GM23338 (cell line): Measurements from ENCODE around the gene PIWIL4. TPM values are rescaled to one million over a fixed set of nuclear protein-coding genes. Genes with fewer than 3 reads are reported as not detected.

ENCODE experiments used
- ATAC-seq: fragments of 200-7000 bp; cut with Tn5 transposase; 3 replicates; pipeline ENCODE4 v1.9.1; 2020
- DNase-seq: peaks from one replicate; pipeline ENCODE4 v3.0.0-alpha.2; 2015; ENCODE audit warnings: low spot score
- H2AFZ ChIP-seq: fragments of 200-600 bp; sonication (generic); 2 replicates; pipeline ENCODE4 v1.8.0; 2016; ENCODE audit warnings: antibody characterized with exemption, mild to moderate bottlenecking, moderate library complexity
- H3F3A ChIP-seq: fragments of 200-600 bp; sonication (generic); replicated peaks from 2 replicates; pipeline ENCODE4 v1.8.0; 2017; ENCODE audit warnings: antibody characterized with exemption, mixed run types, low read depth
- H3K27ac ChIP-seq: fragments of 200-600 bp; sonication (generic); 2 replicates; pipeline ENCODE4 v1.6.1; 2016; ENCODE audit warnings: low read depth
- H3K27me3 ChIP-seq: fragments of 200-600 bp; sonication (generic); 2 replicates; pipeline ENCODE4 v1.8.0; 2016; ENCODE audit warnings: mild to moderate bottlenecking, mixed run types, moderate library complexity; ENCODE audit not compliant: insufficient read depth
- H3K36me3 ChIP-seq: fragments of 200-600 bp; sonication (generic); 2 replicates; pipeline ENCODE4 v1.8.0; 2016; ENCODE audit warnings: mild to moderate bottlenecking; ENCODE audit not compliant: insufficient read depth
- H3K4me1 ChIP-seq: fragments of 200-600 bp; sonication (generic); 2 replicates; pipeline ENCODE4 v1.8.0; 2016; ENCODE audit warnings: mild to moderate bottlenecking, moderate library complexity; ENCODE audit not compliant: insufficient read depth
- H3K4me2 ChIP-seq: fragments of 200-600 bp; sonication (generic); 2 replicates; pipeline ENCODE4 v1.7.1; 2017; ENCODE audit warnings: mixed run types
- H3K4me3 ChIP-seq: fragments of 200-600 bp; sonication (generic); 2 replicates; pipeline ENCODE4 v1.6.1; 2016; ENCODE audit warnings: mixed run types
- H3K79me2 ChIP-seq: fragments of 200-600 bp; sonication (generic); replicated peaks from 2 replicates; pipeline ENCODE4 v1.8.0; 2017; ENCODE audit warnings: mild to moderate bottlenecking; ENCODE audit not compliant: insufficient read depth
- H3K9me2 ChIP-seq: fragments of 200-600 bp; sonication (generic); 2 replicates; pipeline ENCODE4 v1.8.0; 2017; ENCODE audit not compliant: insufficient read depth
- H4K20me1 ChIP-seq: fragments of 200-600 bp; sonication (generic); replicated peaks from 2 replicates; pipeline ENCODE4 v1.8.0; 2017; ENCODE audit warnings: mild to moderate bottlenecking; ENCODE audit not compliant: insufficient read depth
- H3K27ac Mint-ChIP-seq: 2 replicates; pipeline ENCODE4 v1.8.0; 2020; ENCODE audit warnings: inconsistent platforms, mild to moderate bottlenecking, moderate library complexity, mixed read lengths
- H3K27me3 Mint-ChIP-seq: 3 replicates; pipeline ENCODE4 v1.8.0; 2022; ENCODE audit warnings: low read depth, mild to moderate bottlenecking, moderate library complexity, mixed read lengths, inconsistent platforms; ENCODE audit not compliant: insufficient read depth, poor library complexity
- H3K36me3 Mint-ChIP-seq: 3 replicates; pipeline ENCODE4 v1.8.0; 2021; ENCODE audit warnings: low read depth, mild to moderate bottlenecking, inconsistent platforms, moderate library complexity, mixed read lengths
- H3K4me1 Mint-ChIP-seq: 3 replicates; pipeline ENCODE4 v1.8.0; 2020; ENCODE audit warnings: mild to moderate bottlenecking, inconsistent platforms, mixed read lengths
- H3K4me3 Mint-ChIP-seq: 3 replicates; pipeline ENCODE4 v1.8.0; 2021; ENCODE audit warnings: moderate library complexity, mild to moderate bottlenecking, inconsistent platforms, mixed read lengths
- H3K9me3 Mint-ChIP-seq: 3 replicates; pipeline ENCODE4 v1.8.0; 2020; ENCODE audit warnings: moderate library complexity, mild to moderate bottlenecking, inconsistent platforms, mixed read lengths
- CREB1 ChIP-seq: fragments of 250-450 bp; sonication (Bioruptor Pico); IDR thresholded peaks from 2 replicates; pipeline ENCODE4 v1.5.0; 2020; ENCODE audit warnings: low read depth, mild to moderate bottlenecking, moderate library complexity
- EZH2 ChIP-seq: fragments of 200-600 bp; sonication (generic); IDR thresholded peaks from one replicate; pipeline ENCODE4 v1.8.0; 2017; ENCODE audit warnings: antibody characterized with exemption, mild to moderate bottlenecking, low read depth; ENCODE audit not compliant: unreplicated experiment
- EZH2phosphoT487 ChIP-seq: fragments of 200-600 bp; sonication (generic); IDR thresholded peaks from one replicate; pipeline ENCODE4 v1.8.1; 2018; ENCODE audit warnings: antibody characterized with exemption; ENCODE audit not compliant: unreplicated experiment
- JUNB ChIP-seq: IDR thresholded peaks from one replicate; pipeline ENCODE4 v1.6.1; 2016; ENCODE audit warnings: antibody characterized with exemption; ENCODE audit not compliant: unreplicated experiment
- NANOG ChIP-seq: IDR thresholded peaks from 2 replicates; pipeline ENCODE4 v1.6.1; 2016; ENCODE audit warnings: antibody characterized with exemption, borderline replicate concordance
- POLR2AphosphoS5 ChIP-seq: IDR thresholded peaks from 2 replicates; pipeline ENCODE4 v1.6.1; 2016; ENCODE audit warnings: antibody characterized with exemption, low read depth
- STAT1 ChIP-seq: IDR thresholded peaks from one replicate; pipeline ENCODE4 v1.6.1; 2016; ENCODE audit warnings: antibody characterized with exemption; ENCODE audit not compliant: unreplicated experiment
- ZNF114 ChIP-seq: fragments of 250-450 bp; sonication (Bioruptor Pico); IDR thresholded peaks from 2 replicates; pipeline ENCODE4 v1.5.0; 2020; ENCODE audit warnings: mild to moderate bottlenecking, moderate library complexity
- ZNF331 ChIP-seq: fragments of 250-450 bp; sonication (Bioruptor Pico); IDR thresholded peaks from 2 replicates; pipeline ENCODE4 v1.5.0; 2020; ENCODE audit warnings: low read depth, mild to moderate bottlenecking, moderate library complexity
- polyA plus RNA-seq: library from polyadenylated mRNA; unstranded; fragments of >200 nt; fragmentation: Nextera tagmentation; extraction: Ambion mirVana; gene quantifications from 2 replicates; pipeline ENCODE4 v1.2.1, GENCODE V29; 2016
- total RNA-seq: library from RNA; depleted of rRNA; stranded (reverse); fragments of >200 nt; shearing (Covaris generic); gene quantifications from 2 replicates; pipeline ENCODE4 v1.2.3, GENCODE V29; 2014
- TF ChIP-seq, protein P1 (sequence below): IDR thresholded peaks from 2 replicates; pipeline ENCODE4 v1.6.1; 2016; ENCODE audit warnings: antibody characterized with exemption
- TF ChIP-seq, protein P2 (sequence below): IDR thresholded peaks from one replicate; pipeline ENCODE4 v1.6.1; 2018; ENCODE audit warnings: antibody characterized with exemption; ENCODE audit not compliant: unreplicated experiment
- TF ChIP-seq, protein P3 (sequence below): fragments of 250-450 bp; sonication (Bioruptor Pico); IDR thresholded peaks from 2 replicates; pipeline ENCODE4 v1.5.0; 2020; ENCODE audit warnings: mild to moderate bottlenecking, moderate library complexity
- TF ChIP-seq, protein P4 (sequence below), 2 experiments: fragments of 200-600 bp in 1 of 2; sonication (generic) in 1 of 2; conservative IDR thresholded peaks; 2 replicates each; pipeline versions ENCODE4 v1.5.1 to v1.6.1; 2016 to 2017; ENCODE audit warnings: antibody characterized with exemption in 2 of 2, low read depth in 2 of 2, mild to moderate bottlenecking in 2 of 2, moderate library complexity in 1 of 2

The PIWIL4 gene
- total and polyA plus RNA-seq, 2 experiments from 2014 or later: 0.23 to 0.66 TPM

DNA sequence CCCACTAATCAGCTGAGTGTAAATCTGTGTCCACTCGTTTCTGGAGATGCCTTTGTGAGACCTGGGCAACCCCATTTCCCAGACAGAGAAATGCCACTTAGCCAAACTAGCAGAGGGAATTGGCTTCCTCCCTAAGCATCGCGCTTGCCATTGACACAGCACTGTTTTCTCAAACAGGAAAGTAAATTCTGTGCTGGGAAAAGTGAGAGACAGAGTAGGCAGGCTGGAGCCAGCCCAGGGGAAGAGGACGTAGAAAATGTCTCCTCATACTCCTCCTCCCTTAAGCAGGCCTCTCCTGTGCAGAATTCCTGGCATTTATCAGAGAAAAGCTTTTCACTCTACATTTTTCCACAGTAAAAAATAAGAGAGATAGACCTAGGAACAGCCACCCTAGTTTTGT, 101.9 kb downstream of the PIWIL4 start:
- H3K4me3 ChIP-seq: no peak overlapping the region
- H3K4me2 ChIP-seq: no peak overlapping the region
- H3K27me3 ChIP-seq: no peaks in the 10 kb centered on the region
- peaks cover 5% of the 10 kb centered on the region; the same call in 1 of the 2 replicates for H3K4me1 ChIP-seq
- no peaks in the 10 kb centered on the region for H4K20me1 ChIP-seq
- DNase-seq (no peak), ATAC-seq (no peak)
- peaks cover 38% of the 10 kb centered on the region for H3K9me3 Mint-ChIP-seq
- H3F3A ChIP-seq: 0 out of 2 replicates have a peak, but pooled peaks cover 8% of the 10 kb centered on the region
- no peak overlapping the region for H2AFZ ChIP-seq
- peaks cover 96% of the 10 kb centered on the region for H3K36me3 Mint-ChIP-seq
- peaks cover 3% of the 10 kb centered on the region for H3K79me2 ChIP-seq
- peaks cover 7% of the 10 kb centered on the region for H3K27me3 Mint-ChIP-seq
- H3K27ac Mint-ChIP-seq: no peak overlapping the region
- H3K9me2 ChIP-seq: no peaks in the 10 kb centered on the region
- peaks cover 26% of the 10 kb centered on the region for H3K4me1 Mint-ChIP-seq
- no peak overlapping the region for H3K27ac ChIP-seq
- H3K4me3 Mint-ChIP-seq: no peak overlapping the region
- TF ChIP-seq ZNF331: no peak
- TF ChIP-seq ZNF114 (CRISPR knock-in tag): no peak
- no peak for TF ChIP-seq EZH2
- TF ChIP-seq, protein P1, sequence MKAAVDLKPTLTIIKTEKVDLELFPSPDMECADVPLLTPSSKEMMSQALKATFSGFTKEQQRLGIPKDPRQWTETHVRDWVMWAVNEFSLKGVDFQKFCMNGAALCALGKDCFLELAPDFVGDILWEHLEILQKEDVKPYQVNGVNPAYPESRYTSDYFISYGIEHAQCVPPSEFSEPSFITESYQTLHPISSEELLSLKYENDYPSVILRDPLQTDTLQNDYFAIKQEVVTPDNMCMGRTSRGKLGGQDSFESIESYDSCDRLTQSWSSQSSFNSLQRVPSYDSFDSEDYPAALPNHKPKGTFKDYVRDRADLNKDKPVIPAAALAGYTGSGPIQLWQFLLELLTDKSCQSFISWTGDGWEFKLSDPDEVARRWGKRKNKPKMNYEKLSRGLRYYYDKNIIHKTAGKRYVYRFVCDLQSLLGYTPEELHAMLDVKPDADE: no peak
- TF ChIP-seq, protein P2, sequence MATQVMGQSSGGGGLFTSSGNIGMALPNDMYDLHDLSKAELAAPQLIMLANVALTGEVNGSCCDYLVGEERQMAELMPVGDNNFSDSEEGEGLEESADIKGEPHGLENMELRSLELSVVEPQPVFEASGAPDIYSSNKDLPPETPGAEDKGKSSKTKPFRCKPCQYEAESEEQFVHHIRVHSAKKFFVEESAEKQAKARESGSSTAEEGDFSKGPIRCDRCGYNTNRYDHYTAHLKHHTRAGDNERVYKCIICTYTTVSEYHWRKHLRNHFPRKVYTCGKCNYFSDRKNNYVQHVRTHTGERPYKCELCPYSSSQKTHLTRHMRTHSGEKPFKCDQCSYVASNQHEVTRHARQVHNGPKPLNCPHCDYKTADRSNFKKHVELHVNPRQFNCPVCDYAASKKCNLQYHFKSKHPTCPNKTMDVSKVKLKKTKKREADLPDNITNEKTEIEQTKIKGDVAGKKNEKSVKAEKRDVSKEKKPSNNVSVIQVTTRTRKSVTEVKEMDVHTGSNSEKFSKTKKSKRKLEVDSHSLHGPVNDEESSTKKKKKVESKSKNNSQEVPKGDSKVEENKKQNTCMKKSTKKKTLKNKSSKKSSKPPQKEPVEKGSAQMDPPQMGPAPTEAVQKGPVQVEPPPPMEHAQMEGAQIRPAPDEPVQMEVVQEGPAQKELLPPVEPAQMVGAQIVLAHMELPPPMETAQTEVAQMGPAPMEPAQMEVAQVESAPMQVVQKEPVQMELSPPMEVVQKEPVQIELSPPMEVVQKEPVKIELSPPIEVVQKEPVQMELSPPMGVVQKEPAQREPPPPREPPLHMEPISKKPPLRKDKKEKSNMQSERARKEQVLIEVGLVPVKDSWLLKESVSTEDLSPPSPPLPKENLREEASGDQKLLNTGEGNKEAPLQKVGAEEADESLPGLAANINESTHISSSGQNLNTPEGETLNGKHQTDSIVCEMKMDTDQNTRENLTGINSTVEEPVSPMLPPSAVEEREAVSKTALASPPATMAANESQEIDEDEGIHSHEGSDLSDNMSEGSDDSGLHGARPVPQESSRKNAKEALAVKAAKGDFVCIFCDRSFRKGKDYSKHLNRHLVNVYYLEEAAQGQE: no peak
- TF ChIP-seq EZH2phosphoT487: no peak
- TF ChIP-seq POLR2AphosphoS5: no peak
- TF ChIP-seq, protein P3, sequence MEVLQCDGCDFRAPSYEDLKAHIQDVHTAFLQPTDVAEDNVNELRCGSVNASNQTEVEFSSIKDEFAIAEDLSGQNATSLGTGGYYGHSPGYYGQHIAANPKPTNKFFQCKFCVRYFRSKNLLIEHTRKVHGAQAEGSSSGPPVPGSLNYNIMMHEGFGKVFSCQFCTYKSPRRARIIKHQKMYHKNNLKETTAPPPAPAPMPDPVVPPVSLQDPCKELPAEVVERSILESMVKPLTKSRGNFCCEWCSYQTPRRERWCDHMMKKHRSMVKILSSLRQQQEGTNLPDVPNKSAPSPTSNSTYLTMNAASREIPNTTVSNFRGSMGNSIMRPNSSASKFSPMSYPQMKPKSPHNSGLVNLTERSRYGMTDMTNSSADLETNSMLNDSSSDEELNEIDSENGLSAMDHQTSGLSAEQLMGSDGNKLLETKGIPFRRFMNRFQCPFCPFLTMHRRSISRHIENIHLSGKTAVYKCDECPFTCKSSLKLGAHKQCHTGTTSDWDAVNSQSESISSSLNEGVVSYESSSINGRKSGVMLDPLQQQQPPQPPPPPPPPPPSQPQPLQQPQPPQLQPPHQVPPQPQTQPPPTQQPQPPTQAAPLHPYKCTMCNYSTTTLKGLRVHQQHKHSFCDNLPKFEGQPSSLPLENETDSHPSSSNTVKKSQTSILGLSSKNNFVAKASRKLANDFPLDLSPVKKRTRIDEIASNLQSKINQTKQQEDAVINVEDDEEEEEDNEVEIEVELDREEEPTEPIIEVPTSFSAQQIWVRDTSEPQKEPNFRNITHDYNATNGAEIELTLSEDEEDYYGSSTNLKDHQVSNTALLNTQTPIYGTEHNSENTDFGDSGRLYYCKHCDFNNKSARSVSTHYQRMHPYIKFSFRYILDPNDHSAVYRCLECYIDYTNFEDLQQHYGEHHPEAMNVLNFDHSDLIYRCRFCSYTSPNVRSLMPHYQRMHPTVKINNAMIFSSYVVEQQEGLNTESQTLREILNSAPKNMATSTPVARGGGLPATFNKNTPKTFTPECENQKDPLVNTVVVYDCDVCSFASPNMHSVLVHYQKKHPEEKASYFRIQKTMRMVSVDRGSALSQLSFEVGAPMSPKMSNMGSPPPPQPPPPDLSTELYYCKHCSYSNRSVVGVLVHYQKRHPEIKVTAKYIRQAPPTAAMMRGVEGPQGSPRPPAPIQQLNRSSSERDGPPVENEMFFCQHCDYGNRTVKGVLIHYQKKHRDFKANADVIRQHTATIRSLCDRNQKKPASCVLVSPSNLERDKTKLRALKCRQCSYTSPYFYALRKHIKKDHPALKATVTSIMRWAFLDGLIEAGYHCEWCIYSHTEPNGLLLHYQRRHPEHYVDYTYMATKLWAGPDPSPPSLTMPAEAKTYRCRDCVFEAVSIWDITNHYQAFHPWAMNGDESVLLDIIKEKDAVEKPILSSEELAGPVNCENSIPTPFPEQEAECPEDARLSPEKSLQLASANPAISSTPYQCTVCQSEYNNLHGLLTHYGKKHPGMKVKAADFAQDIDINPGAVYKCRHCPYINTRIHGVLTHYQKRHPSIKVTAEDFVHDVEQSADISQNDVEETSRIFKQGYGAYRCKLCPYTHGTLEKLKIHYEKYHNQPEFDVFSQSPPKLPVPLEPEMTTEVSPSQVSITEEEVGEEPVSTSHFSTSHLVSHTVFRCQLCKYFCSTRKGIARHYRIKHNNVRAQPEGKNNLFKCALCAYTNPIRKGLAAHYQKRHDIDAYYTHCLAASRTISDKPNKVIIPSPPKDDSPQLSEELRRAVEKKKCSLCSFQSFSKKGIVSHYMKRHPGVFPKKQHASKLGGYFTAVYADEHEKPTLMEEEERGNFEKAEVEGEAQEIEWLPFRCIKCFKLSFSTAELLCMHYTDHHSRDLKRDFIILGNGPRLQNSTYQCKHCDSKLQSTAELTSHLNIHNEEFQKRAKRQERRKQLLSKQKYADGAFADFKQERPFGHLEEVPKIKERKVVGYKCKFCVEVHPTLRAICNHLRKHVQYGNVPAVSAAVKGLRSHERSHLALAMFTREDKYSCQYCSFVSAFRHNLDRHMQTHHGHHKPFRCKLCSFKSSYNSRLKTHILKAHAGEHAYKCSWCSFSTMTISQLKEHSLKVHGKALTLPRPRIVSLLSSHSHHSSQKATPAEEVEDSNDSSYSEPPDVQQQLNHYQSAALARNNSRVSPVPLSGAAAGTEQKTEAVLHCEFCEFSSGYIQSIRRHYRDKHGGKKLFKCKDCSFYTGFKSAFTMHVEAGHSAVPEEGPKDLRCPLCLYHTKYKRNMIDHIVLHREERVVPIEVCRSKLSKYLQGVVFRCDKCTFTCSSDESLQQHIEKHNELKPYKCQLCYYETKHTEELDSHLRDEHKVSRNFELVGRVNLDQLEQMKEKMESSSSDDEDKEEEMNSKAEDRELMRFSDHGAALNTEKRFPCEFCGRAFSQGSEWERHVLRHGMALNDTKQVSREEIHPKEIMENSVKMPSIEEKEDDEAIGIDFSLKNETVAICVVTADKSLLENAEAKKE (CRISPR knock-in tag): no peak
- TF ChIP-seq, protein P4, sequence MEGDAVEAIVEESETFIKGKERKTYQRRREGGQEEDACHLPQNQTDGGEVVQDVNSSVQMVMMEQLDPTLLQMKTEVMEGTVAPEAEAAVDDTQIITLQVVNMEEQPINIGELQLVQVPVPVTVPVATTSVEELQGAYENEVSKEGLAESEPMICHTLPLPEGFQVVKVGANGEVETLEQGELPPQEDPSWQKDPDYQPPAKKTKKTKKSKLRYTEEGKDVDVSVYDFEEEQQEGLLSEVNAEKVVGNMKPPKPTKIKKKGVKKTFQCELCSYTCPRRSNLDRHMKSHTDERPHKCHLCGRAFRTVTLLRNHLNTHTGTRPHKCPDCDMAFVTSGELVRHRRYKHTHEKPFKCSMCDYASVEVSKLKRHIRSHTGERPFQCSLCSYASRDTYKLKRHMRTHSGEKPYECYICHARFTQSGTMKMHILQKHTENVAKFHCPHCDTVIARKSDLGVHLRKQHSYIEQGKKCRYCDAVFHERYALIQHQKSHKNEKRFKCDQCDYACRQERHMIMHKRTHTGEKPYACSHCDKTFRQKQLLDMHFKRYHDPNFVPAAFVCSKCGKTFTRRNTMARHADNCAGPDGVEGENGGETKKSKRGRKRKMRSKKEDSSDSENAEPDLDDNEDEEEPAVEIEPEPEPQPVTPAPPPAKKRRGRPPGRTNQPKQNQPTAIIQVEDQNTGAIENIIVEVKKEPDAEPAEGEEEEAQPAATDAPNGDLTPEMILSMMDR (conservative IDR thresholded peaks at IDR 0.05; ENCODE audit: low read depth in 2 of 2): no peak
- TF ChIP-seq STAT1: no peak
- no peak for TF ChIP-seq JUNB
- no peak for TF ChIP-seq NANOG
- TF ChIP-seq CREB1: no peak
- peaks cover 23% of the 10 kb centered on the region for H3K36me3 ChIP-seq
